T-helper 17 cell (primary cell): ENCODE results near the gene SPATA20. TPM values are rescaled to one million over a fixed set of nuclear protein-coding genes. Genes with fewer than 3 reads are reported as not detected.

Experiments used
- ATAC-seq: fragments of 150-1000 bp; cut with Tn5 transposase; 2 replicates; pipeline ENCODE4 v1.10.0; 2021; ENCODE audit warnings: mild to moderate bottlenecking, moderate library complexity
- DNase-seq, 3 donors: peaks; one replicate each; pipeline versions ENCODE4 v3.0.0 to v3.0.0-alpha.2; 2020 to 2021
- H3K9me3 ChIP-seq: one replicate; pipeline ENCODE4 v1.7.0; 2013; ENCODE audit warnings: low read length, mild to moderate bottlenecking; ENCODE audit not compliant: control insufficient read depth, poor library complexity, severe bottlenecking
- H3K27ac Mint-ChIP-seq: one replicate; pipeline ENCODE4 v1.8.0; 2022; ENCODE audit warnings: mild to moderate bottlenecking, moderate library complexity, mixed read lengths
- H3K27me3 Mint-ChIP-seq: one replicate; pipeline ENCODE4 v1.8.0; 2022; ENCODE audit warnings: mixed read lengths
- H3K36me3 Mint-ChIP-seq: one replicate; pipeline ENCODE4 v1.8.0; 2022; ENCODE audit warnings: low read depth, mixed read lengths
- H3K4me1 Mint-ChIP-seq: one replicate; pipeline ENCODE4 v1.8.0; 2022; ENCODE audit warnings: mild to moderate bottlenecking, mixed read lengths
- H3K4me3 Mint-ChIP-seq: one replicate; pipeline ENCODE4 v1.8.0; 2022; ENCODE audit warnings: mild to moderate bottlenecking, moderate library complexity, mixed read lengths
- total RNA-seq, 4 donors: library from RNA in 2 of 4; stranded (reverse) in 2 of 4; gene quantifications; one replicate each; pipeline ENCODE4 v1.2.3 and lab custom pipeline; 2022 to 2026

Gene SPATA20
- total RNA-seq, 2 donors from 2014 or later, result 11.3 to 16.4 TPM

DNA sequence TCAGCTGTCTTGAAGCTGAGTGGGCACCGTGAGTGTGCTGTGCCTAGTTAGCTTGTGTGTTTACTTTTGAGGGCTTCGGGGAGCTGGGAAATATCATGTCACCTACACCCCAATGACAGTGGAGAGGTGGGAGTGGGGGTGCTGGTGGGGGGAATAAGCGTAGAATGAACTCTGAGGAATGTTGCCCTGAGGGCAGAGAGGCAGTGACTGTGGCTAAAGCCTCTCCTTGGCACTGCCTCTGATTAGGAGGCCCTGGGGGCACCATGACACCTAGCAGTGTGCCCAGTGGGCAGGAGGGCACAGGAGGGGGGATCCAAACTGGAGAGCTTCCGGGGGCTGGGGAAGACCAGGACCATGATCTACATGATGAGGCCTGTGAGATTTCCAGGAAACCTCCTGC is 38.4 kb downstream of the SPATA20 start:
- Mint-ChIP-seq H3K27me3 (peaks cover 37% of the 10 kb centered on the region), H3K27ac (no peak overlapping the region), H3K4me1 (peaks cover 5% of the 10 kb centered on the region), H3K4me3 (no peak overlapping the region), H3K36me3 (no peaks in the 10 kb centered on the region)
- no peak for ATAC-seq
- H3K9me3 ChIP-seq, result no peaks in the 10 kb centered on the region
- DNase-seq, result no peak

DNA sequence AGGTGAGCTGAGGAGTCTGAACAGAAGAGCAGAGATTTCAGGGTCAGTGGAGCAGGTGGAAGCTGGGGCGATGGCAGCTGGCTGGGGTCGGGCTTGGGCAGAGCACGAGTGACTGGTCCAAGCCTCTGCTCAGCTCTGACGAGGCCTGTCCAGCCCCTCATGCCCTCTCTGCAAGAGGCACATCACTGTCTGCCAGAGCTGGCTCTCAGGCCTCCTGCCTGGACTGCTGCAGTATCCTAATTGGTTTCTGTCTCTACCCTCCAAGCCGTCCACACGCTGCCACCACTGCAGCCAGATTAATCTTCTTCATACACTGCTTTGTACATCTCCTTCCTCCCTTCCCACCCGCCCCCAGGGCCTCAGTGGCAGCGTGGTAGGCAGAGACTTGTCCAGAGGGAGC is 38.9 kb downstream of the SPATA20 start:
- H3K9me3 ChIP-seq, result no peaks in the 10 kb centered on the region
- Mint-ChIP-seq H3K4me3 (no peak overlapping the region), H3K4me1 (peaks cover 5% of the 10 kb centered on the region), H3K27ac (no peak overlapping the region), H3K36me3 (no peaks in the 10 kb centered on the region), H3K27me3 (peaks cover 34% of the 10 kb centered on the region)
- ATAC-seq (no peak), DNase-seq (no peak)

DNA sequence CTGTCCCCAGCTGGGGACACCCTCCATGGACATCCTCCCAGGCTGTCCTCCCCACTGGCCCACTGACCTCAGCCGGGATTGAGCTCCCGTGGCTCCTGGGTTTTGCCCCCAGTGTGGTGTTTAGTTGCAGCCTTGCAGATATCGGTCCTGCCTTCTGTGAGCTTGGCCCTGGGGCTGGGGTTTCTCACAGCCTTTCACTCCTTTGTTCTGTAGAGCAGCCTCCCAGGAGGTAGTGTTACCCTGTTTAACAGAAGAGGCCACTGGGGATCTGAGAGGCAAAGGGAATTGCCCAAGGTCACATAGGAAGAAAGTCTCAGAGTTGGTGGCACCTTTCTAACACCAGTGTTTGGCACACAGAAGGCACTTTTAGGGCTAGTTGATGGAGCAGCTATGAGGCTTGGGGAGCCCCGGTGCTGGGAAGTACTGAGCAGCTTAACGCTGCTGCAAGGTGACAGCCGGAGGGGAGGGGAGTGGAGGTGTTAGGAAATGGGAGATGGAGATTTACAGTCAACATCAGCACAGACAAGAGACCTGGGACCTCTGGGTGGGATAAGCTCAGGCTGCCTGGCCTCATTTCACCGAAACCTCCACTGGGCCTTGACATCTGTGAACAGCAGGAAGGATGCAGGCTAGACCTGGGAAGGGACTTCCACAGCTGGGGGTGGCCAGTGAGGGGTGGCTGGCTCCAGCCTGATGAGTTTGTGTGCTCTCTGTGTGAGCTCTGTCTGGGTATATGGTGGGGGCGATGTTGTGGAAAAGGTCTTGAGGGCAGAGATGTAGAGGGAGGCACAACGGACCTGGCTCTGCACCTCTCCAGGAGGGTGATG is 39.7 kb downstream of the SPATA20 start:
- ATAC-seq, result no peak
- H3K27ac Mint-ChIP-seq, result no peak overlapping the region

DNA sequence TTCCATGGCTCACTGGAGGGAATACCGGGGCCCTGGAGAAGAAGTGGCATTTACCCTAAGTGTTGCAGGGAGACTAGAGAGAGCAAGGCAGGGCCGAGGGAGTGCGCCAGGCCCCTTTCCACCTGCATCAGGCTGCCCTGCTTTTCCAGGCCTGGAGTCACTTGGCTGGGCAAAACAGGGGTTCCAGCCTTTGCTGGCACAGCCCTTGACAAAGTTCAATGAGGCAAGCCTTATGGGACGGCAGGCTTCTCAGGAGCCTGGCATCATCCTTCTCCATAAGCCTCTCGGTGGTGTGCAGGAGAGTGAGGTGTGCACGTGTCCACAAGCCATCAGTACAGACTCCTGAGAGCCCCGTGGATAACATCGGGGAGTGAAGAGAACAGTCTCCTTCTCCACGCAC is 40.6 kb downstream of the SPATA20 start:
- ATAC-seq (no peak), DNase-seq (no peak)
- peaks cover 26% of the 10 kb centered on the region for H3K27me3 Mint-ChIP-seq
- H3K36me3 Mint-ChIP-seq, result no peaks in the 10 kb centered on the region
- H3K4me1 Mint-ChIP-seq, result peaks cover 3% of the 10 kb centered on the region
- no peak overlapping the region for H3K27ac Mint-ChIP-seq
- no peaks in the 10 kb centered on the region for H3K9me3 ChIP-seq
- no peak overlapping the region for H3K4me3 Mint-ChIP-seq

More for the DNA sequence above, 39.7 kb downstream of the SPATA20 start:
- Mint-ChIP-seq H3K4me1 (peaks cover 5% of the 10 kb centered on the region), H3K4me3 (no peak overlapping the region), H3K27me3 (peaks cover 29% of the 10 kb centered on the region), H3K36me3 (no peaks in the 10 kb centered on the region)
- no peak for DNase-seq
- no peaks in the 10 kb centered on the region for H3K9me3 ChIP-seq

DNA sequence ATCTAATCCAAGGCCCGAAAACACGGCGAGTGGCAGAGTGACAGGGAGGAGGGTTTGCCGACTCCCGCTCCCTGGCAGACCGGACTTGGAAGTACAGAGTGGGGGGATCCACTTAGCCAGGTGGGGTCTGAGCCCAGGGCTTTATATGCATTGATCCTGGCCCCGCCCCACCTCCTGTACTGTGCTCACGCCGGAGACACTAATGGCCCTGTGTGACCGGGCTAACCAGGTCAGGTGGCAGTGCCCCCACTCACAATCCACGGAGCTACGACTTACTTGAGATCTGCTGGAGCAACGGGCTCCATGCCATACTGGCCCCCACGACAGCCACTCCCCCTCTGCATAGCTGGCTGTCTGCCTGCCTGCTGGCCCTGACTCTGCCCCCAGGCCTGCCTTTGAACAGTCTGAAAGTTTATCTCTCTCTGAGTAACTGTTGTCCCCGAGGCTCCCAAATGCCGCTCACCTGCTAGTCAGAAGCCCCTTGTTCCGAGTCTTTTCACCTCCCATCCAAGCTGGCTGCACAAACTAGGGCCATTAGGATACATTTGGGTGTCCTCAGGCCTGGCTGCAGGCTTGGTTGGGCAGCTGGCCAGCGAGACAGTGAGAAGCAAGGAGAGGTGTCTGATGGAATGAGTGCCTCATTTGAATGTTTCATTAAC is 41.5 kb downstream of the SPATA20 start:
- H3K4me3 Mint-ChIP-seq, result no peak overlapping the region
- H3K27me3 Mint-ChIP-seq, result peaks cover 25% of the 10 kb centered on the region
- no peak for ATAC-seq
- peaks cover 3% of the 10 kb centered on the region for H3K4me1 Mint-ChIP-seq
- H3K27ac Mint-ChIP-seq, result no peak overlapping the region
- no peaks in the 10 kb centered on the region for H3K9me3 ChIP-seq
- no peak for DNase-seq
- H3K36me3 Mint-ChIP-seq, result no peaks in the 10 kb centered on the region

DNA sequence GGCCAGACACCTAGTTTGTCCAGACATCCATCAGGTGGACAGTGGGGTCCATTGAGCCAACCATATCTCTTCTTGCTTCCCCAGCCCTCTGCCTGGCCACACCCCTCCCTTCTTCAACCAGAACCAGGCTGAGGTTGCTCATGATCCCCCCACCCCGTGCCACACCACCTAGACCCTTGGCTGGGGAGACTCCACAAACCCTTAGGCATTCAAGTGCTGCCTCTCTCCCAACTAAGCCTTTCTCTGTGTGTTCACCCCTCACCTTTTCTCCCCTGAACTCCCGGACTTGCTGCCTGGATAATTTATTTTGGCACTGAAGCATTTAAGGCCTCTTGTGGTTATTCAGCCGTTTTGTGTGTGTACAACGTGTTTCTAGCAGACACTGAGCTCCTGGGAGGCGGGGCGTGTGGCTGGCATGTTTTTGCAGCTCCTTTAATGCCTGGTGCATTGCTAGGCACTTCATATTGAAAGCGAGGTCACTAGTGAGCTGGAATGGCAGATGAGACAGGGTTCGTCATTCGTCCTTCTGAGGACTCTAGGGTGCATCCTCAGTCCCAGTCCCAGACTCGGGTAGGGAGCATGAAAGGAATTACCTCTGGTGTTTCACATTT is 42.2 kb downstream of the SPATA20 start:
- H3K4me3 Mint-ChIP-seq, result no peak overlapping the region
- H3K9me3 ChIP-seq, result no peaks in the 10 kb centered on the region
- no peak for ATAC-seq

DNA sequence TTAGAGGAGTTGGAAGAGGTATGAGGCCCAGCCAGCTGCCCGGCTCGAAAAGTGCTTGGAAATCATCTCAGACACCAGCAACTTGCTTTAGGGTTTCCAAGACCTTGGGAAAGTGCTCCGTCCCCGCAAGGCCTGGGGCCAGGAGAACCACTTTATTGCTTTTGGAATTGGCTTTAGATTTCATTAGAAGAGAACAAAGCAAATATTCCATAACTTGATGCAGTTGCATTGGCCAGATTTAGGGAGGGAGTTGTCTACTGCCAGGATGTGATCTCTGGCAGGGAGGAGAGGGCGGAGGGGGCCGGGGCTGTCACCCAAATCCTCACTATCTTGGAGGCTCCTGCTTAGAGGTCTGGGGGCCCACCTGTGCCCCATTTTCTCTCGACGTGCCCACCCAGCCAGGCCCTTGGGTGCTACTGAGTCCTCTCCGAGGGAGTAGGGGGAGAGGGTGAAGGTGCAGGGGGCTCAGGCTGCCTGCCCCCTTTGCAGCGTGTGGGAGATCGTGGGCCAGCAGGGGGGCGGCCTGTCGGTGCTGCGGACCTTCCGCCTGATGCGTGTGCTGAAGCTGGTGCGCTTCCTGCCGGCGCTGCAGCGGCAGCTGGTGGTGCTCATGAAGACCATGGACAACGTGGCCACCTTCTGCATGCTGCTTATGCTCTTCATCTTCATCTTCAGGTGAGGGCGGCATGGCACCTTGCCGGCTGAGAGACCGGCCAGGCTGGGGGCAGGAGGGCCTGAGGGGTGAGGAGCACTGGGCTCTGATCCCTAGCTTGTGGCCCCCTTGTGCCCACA is 44.2 kb downstream of the SPATA20 start:
- ATAC-seq, result no peak
- H3K9me3 ChIP-seq, result no peaks in the 10 kb centered on the region
- H3K4me3 Mint-ChIP-seq, result no peak overlapping the region
- peaks cover 14% of the 10 kb centered on the region for H3K27me3 Mint-ChIP-seq
- no peaks in the 10 kb centered on the region for H3K36me3 Mint-ChIP-seq
- H3K4me1 Mint-ChIP-seq, result peaks cover 3% of the 10 kb centered on the region
- no peak for DNase-seq
- no peak overlapping the region for H3K27ac Mint-ChIP-seq

More for the DNA sequence above, 42.2 kb downstream of the SPATA20 start:
- Mint-ChIP-seq H3K36me3 (no peaks in the 10 kb centered on the region), H3K4me1 (peaks cover 3% of the 10 kb centered on the region), H3K27me3 (peaks cover 19% of the 10 kb centered on the region), H3K27ac (no peak overlapping the region)
- DNase-seq, result no peak

DNA sequence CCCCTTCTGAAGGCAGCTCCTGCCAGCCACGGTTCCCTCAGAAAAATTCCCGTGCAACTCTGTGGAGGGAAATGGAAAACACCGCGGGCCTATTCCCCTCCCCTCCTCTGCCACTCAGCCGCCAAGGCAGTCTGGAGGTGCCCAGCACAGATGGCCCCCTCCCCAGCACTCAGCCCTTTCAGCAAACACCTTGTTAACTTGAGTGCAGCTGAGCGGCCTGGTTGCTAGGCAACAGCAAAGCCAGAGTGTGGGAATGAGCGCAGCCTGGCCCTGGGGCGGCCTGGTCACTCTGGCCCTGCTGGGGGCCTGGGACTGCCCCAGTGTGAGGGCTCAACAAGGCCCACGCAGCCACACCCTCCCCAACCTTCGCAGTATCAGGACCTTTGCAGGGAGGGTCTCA is 46.3 kb downstream of the SPATA20 start:
- no peak overlapping the region for H3K27ac Mint-ChIP-seq
- no peaks in the 10 kb centered on the region for H3K9me3 ChIP-seq
- H3K4me3 Mint-ChIP-seq, result no peak overlapping the region
- DNase-seq (no peak), ATAC-seq (no peak)
- no peaks in the 10 kb centered on the region for H3K36me3 Mint-ChIP-seq
- peaks cover 5% of the 10 kb centered on the region for H3K4me1 Mint-ChIP-seq
- peaks cover 14% of the 10 kb centered on the region for H3K27me3 Mint-ChIP-seq

DNA sequence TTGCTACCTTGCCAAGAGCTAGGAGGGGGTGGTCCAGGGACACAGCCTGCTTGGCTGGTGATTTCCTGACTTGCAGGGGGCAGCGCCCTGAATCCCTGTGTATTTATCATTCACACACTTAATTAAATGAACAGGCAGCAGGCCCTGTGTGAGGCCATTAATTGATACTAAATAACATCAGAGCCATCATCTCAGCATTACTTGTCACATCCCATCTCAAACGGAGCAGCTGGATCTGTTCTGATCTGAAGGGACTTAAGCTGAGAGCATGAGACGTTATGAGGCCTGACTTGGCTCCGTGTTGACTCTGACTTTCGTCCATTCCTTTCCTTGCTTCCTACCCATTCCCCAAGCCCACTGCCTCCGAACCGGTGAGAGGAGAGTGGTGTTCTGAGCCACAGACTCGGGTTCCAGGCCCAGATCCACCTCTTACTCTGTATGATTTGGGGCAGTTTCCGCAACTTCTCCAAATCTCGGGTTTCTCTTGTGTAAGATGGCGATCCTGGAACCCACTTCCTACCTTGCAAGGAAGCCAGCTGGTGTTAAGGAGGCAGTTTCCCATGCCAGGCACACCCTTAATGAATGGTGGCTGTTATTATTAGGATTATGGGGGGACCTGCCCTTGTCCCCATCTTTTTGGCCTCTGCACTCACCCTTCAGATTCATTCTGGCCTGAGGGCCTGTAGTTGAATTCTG is 47.3 kb downstream of the SPATA20 start:
- DNase-seq, result no peak
- no peak for ATAC-seq
- Mint-ChIP-seq H3K4me1 (peaks cover 5% of the 10 kb centered on the region), H3K36me3 (no peaks in the 10 kb centered on the region), H3K4me3 (no peak overlapping the region), H3K27me3 (peaks cover 18% of the 10 kb centered on the region), H3K27ac (no peak overlapping the region)
- no peaks in the 10 kb centered on the region for H3K9me3 ChIP-seq

DNA sequence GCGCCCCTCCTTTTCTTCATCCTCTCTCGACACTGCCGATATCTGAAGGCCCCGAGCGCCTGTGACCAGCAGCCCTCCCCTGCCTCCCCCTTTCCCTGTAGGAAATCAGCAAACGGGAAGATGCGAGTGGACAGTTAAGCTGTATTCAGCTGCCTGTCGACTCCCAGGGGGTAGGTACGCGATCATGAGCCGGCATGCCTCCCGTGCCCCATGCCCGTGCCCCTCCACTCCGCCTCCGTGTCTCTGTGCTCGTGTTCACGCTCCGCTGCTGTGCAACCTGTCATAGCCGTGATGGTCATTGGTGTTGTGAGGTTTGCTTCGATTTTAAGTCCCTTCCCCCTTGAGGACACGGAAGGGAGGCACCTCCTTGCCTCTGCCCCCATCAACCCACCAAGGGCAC is 47.9 kb downstream of the SPATA20 start:
- no peak for ATAC-seq
- Mint-ChIP-seq H3K27ac (no peak overlapping the region), H3K4me3 (no peak overlapping the region), H3K27me3 (peaks cover 19% of the 10 kb centered on the region), H3K4me1 (peaks cover 4% of the 10 kb centered on the region), H3K36me3 (no peaks in the 10 kb centered on the region)
- no peak for DNase-seq
- no peaks in the 10 kb centered on the region for H3K9me3 ChIP-seq

DNA sequence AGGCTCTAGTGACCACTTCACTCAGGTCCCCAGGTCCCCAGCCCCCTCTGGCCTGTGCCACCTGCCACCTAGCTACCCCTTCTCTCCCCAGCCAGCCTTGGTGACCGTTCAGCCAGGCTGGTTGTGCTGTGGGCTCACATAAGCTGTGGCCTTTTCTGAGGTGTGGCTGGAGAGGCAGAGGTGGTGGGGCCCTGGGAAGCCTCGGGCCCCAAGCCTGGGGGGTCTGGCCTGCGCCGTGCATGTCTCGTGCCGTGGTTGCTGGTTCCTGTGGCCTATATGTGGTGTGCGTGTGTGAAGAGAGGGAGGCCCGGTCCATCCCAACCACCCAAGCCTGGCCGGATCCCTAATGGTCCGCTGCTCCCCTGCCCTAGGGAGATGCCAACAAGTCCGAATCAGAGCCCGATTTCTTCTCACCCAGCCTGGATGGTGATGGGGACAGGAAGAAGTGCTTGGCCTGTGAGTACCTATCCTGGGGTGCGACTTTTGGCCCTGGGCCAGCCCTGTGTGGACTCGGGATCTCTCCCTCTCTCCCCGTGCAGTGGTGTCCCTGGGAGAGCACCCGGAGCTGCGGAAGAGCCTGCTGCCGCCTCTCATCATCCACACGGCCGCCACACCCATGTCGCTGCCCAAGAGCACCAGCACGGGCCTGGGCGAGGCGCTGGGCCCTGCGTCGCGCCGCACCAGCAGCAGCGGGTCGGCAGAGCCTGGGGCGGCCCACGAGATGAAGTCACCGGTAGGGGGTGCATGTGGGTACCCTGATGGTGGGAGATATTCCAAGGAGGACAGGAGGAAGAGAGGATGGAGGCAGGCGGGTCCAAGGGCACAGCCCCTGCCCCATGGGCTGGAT is 49.4 kb downstream of the SPATA20 start:
- ATAC-seq (no peak), DNase-seq (no peak)
- H3K27ac Mint-ChIP-seq, result no peak overlapping the region
- H3K4me3 Mint-ChIP-seq, result no peak overlapping the region
- no peaks in the 10 kb centered on the region for H3K9me3 ChIP-seq
- H3K36me3 Mint-ChIP-seq, result no peaks in the 10 kb centered on the region
- peaks cover 19% of the 10 kb centered on the region for H3K27me3 Mint-ChIP-seq
- peaks cover 4% of the 10 kb centered on the region for H3K4me1 Mint-ChIP-seq

DNA sequence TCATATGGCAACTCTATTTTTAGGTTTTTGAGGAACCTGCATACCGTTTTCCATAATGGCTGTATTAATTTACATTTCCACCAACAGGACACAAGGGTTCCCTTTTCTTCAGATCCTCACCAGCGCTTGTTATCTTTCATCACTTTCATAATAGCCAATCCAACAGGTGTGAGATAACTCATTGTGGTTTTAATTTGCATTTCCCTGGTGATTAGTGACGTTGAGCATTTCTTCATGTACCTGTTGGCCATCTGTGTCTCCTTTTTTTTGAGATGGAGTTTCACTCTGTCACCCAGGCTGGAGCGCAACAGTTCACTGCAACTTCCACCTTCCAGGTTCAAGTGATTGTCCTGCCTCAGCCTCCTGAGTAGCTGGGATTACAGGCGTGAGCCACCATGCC is 51.5 kb downstream of the SPATA20 start:
- no peak for ATAC-seq
- peaks cover 4% of the 10 kb centered on the region for H3K4me1 Mint-ChIP-seq
- peaks cover 2% of the 10 kb centered on the region for H3K36me3 Mint-ChIP-seq
- no peak overlapping the region for H3K27ac Mint-ChIP-seq
- no peak for DNase-seq
- H3K4me3 Mint-ChIP-seq, result no peak overlapping the region
- H3K27me3 Mint-ChIP-seq, result peaks cover 31% of the 10 kb centered on the region
- no peaks in the 10 kb centered on the region for H3K9me3 ChIP-seq
